GM21423 (cell line): ENCODE measurements around the gene SPEF1.

ENCODE experiments used
- ATAC-seq: cut with Tn5 transposase; IDR thresholded peaks from one replicate; pipeline ENCODE4 v1.9.1; 2021; ENCODE audit warnings: mild to moderate bottlenecking, moderate library complexity; ENCODE audit not compliant: unreplicated experiment

SPEF1 gene

GRCh38 chr20:3732327-3733118, 48.7 kb downstream of the SPEF1 start, which contains the start of gene HSPA12B:
Gene HSPA12B, plus strand, starts transcription at chr20:3732685. Its CDS starts 5,990 bp downstream, at chr20:3738675.
- ATAC-seq = no peak

- ATAC-seq = no peak
Measured at GRCh38 chr20:3731944-3732326, 49.3 kb downstream of the SPEF1 start.

- ATAC-seq = no peak
Measured at GRCh38 chr20:3730803-3731672, 50.2 kb downstream of the SPEF1 start.

- no peak for ATAC-seq
Measured at GRCh38 chr20:3729811-3730540, 51.3 kb downstream of the SPEF1 start.

- no peak for ATAC-seq
Measured at GRCh38 chr20:3729378-3729777, 51.9 kb downstream of the SPEF1 start.

- no peak for ATAC-seq
Measured at GRCh38 chr20:3728876-3729275, 52.4 kb downstream of the SPEF1 start.

- ATAC-seq = no peak
Measured at GRCh38 chr20:3728354-3728753, 52.9 kb downstream of the SPEF1 start.
